HepG2 (cell line): Measurements from ENCODE around the gene TCF12. TPM values are rescaled to one million over a fixed set of nuclear protein-coding genes. Genes with fewer than 3 reads are reported as not detected.
"Not testable (repeated sequence)": the region's sequence is repeated elsewhere in the genome, so short reads cannot be mapped to it uniquely, and the experiment has no call there.

Experiments used
- ATAC-seq: fragments of 200-7000 bp; cut with Tn5 transposase; 3 replicates; pipeline ENCODE4 v1.9.1; 2020; ENCODE audit warnings: mild to moderate bottlenecking, moderate library complexity
- BruUV-seq: library from RNA; stranded (reverse); fragments of 400-500 nt; replicated peaks from 2 replicates; lab custom pipeline; 2021; lab: Mats Ljungman, UMichigan
- CTCF ChIA-PET: fragments of 300-600 bp; formaldehyde crosslinking; extraction: SDS; loops from one replicate; lab custom pipeline; 2021; ENCODE audit warnings: low total read pairs, inconsistent platforms, low intra/inter-chr PET ratio; lab: Yijun Ruan, JAX
- POLR2A ChIA-PET: fragments of 350-600 bp; sonication (Branson Sonifier 250); formaldehyde crosslinking; loops from one replicate; lab custom pipeline; 2020; ENCODE audit warnings: antibody characterized with exemption, inconsistent platforms; lab: Yijun Ruan, JAX
- DNase-seq: peaks from one replicate; pipeline ENCODE4 v3.0.0-alpha.2; 2015; ENCODE audit warnings: low spot score
- FAIRE-seq: peaks from 3 replicates; lab custom pipeline; 2011; peaks lifted over from hg19 to GRCh38; lab: Jason Lieb, UNC
- H2AFZ ChIP-seq: one replicate; pipeline ENCODE4 v1.6.1; 2011; ENCODE audit warnings: low read length, inconsistent platforms
- H3K27ac ChIP-seq: fragments of 300-600 bp; 3 replicates; pipeline ENCODE4 v1.8.0; 2011; ENCODE audit warnings: mixed run types, mild to moderate bottlenecking, mixed read lengths, low read length, inconsistent platforms; ENCODE audit not compliant: insufficient read depth; ENCODE audit errors: extremely low read length
- H3K27me3 ChIP-seq, 2 experiments: fragments of 200-600 bp in 1 of 2; 2 replicates in 1 of 2; 3 replicates in 1 of 2; pipeline versions ENCODE4 v1.6.0 to v1.8.0; 2011; ENCODE audit warnings: low read length in 2 of 2, mild to moderate bottlenecking in 2 of 2, moderate library complexity in 2 of 2, inconsistent platforms in 1 of 2; ENCODE audit not compliant: insufficient read depth in 2 of 2, control insufficient read depth in 1 of 2
- H3K36me3 ChIP-seq, 2 experiments: fragments of 200-600 bp in 1 of 2; replicated peaks in 1 of 2; 2 replicates in 1 of 2; 3 replicates in 1 of 2; pipeline versions ENCODE4 v1.5.1 to v1.8.0; 2011; ENCODE audit warnings: low read length in 2 of 2, inconsistent platforms in 1 of 2; ENCODE audit not compliant: insufficient read depth in 2 of 2, control insufficient read depth in 1 of 2
- H3K4me1 ChIP-seq: 2 replicates; pipeline ENCODE4 v1.5.1; 2012; ENCODE audit warnings: low read length, inconsistent platforms; ENCODE audit not compliant: insufficient read depth
- H3K4me2 ChIP-seq: 2 replicates; pipeline ENCODE4 v1.6.0; 2011; ENCODE audit warnings: low read depth, low read length, inconsistent platforms
- H3K4me3 ChIP-seq, 3 experiments: fragments of 200-600 bp in 1 of 3; sonication (generic), shearing (Covaris generic) in 1 of 3; replicated peaks in 1 of 3; 2 replicates each; pipeline ENCODE4 v1.5.1; 2011 to 2016; ENCODE audit warnings: low read length in 3 of 3, inconsistent platforms in 2 of 3, low read depth in 2 of 3, mild to moderate bottlenecking in 2 of 3, control low read depth in 1 of 3, mixed read lengths in 1 of 3; ENCODE audit not compliant: insufficient read depth in 1 of 3
- H3K79me2 ChIP-seq: one replicate; pipeline ENCODE4 v1.6.1; 2011; ENCODE audit warnings: low read length, inconsistent platforms; ENCODE audit not compliant: insufficient read depth
- H3K9ac ChIP-seq: 2 replicates; pipeline ENCODE4 v1.6.0; 2011; ENCODE audit warnings: mild to moderate bottlenecking, low read depth, low read length, inconsistent platforms; ENCODE audit not compliant: insufficient read depth
- H3K9me3 ChIP-seq: 2 replicates; pipeline ENCODE4 v1.5.1; 2012; ENCODE audit warnings: mild to moderate bottlenecking, low read length
- H4K20me1 ChIP-seq: 2 replicates; pipeline ENCODE4 v1.6.0; 2011; ENCODE audit warnings: inconsistent platforms, mild to moderate bottlenecking, low read length, moderate library complexity; ENCODE audit not compliant: insufficient read depth
- BHLHE40 ChIP-seq: IDR thresholded peaks from 2 replicates; pipeline ENCODE4 v1.6.1; 2011; ENCODE audit warnings: low read length, improper control_type of control experiment
- DPF2 ChIP-seq: sonication (generic); formaldehyde crosslinking; IDR thresholded peaks from 2 replicates; pipeline ENCODE4 v1.4.0; 2020; ENCODE audit warnings: mild to moderate bottlenecking, low read depth, missing genetic modification reagents, borderline replicate concordance
- MTA3 ChIP-seq: sonication (generic); formaldehyde crosslinking; IDR thresholded peaks from 2 replicates; pipeline ENCODE4 v1.4.0; 2020; ENCODE audit warnings: missing genetic modification reagents
- WGBS: methylation state at CpG from one replicate; pipeline ENCODE4 v1.1.6; 2017; ENCODE audit warnings: low lambda C conversion rate; 5-methylcytosine and 5-hydroxymethylcytosine counted together
- in situ Hi-C: cut with HindIII; loops from 2 replicates; pipeline ENCODE4 v1.10.0; 2017; ENCODE audit warnings: low pct_unique_long_range_greater_than_20kb; ENCODE audit not compliant: extremely low pct_ligation_motif_present
- intact Hi-C: fragments of 100-400 bp; cut with micrococcal nuclease; formaldehyde crosslinking; loops from one replicate; pipeline ENCODE4 v1.10.0; 2022; ENCODE audit not compliant: unreplicated experiment
- polyA plus RNA-seq, 8 experiments: library from polyadenylated mRNA; depleted of rRNA in 3 of 8; stranded (reverse) in 7 of 8; unstranded in 1 of 8; fragments of >200 nt; fragmentation: Illumina TruSeq in 4 of 8; extraction: Trizol in 4 of 8; gene quantifications; 2 replicates each; pipeline versions ENCODE4 v1.2.1 to v1.2.3, GENCODE V29; 2011 to 2016; ENCODE audit warnings: low read depth in 4 of 8, missing spikeins in 1 of 8, mixed read lengths in 1 of 8; ENCODE audit not compliant: insufficient read depth in 1 of 8
- total RNA-seq, 5 experiments: library from RNA; depleted of rRNA; stranded (reverse); fragments of >200 nt; fragmentation: Illumina TruSeq; extraction: Trizol; gene quantifications; 2 replicates each; pipeline ENCODE4 v1.2.3, GENCODE V29; 2016; ENCODE audit warnings: low read depth in 1 of 5

TCF12 gene
- total and polyA plus RNA-seq, 2 of the 13 experiments (the other 11 are each of a cell fraction or from before 2014, with no cell fraction given), result 48.6 to 51.1 TPM

DNA sequence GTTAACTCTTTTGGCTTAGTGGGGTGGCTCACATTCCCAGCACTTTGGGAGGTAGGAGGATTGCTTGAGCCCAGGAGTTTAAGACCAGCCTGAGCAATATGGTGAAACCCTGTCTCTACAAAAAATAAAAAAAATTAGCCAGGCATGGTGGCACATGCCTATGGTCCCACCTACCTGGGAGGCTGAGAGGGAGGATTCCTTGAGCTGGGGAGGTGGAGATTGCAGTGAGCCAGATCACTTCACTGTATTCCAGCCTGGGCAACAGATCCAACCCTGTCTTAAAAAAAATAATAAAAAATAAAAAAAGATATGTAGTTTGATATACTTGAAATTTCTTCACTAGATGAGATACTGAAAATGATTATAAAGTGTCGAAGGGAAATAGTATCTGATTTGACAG lies 178.8 kb downstream of the TCF12 start:
- ATAC-seq (no peak), FAIRE-seq (no peak), DNase-seq (no peak)
- intact Hi-C loops (no loop called here), in situ Hi-C loops (no loop called here)
- BruUV-seq, result no TSS peak
- no peak overlapping the region for H3K27ac ChIP-seq
- H3K4me1 ChIP-seq, result no peaks in the 10 kb centered on the region
- H4K20me1 ChIP-seq, result no peaks in the 10 kb centered on the region; the same call in 1 of the 2 replicates
- ChIA-PET CTCF (no interaction called here), POLR2A (no interaction called here)
- peaks cover 1 to 17% of the 10 kb centered on the region in 2 experiments; a peak in 2 of 5 replicates for H3K36me3 ChIP-seq
- no peak overlapping the region for H3K4me2 ChIP-seq
- no peaks in the 10 kb centered on the region for H3K27me3 ChIP-seq
- no peak overlapping the region for H3K9ac ChIP-seq
- no peak overlapping the region for H2AFZ ChIP-seq
- TF ChIP-seq BHLHE40, result no peak
- no peak for TF ChIP-seq MTA3 (CRISPR knock-in tag)
- TF ChIP-seq DPF2 (CRISPR knock-in tag), result no peak
- no peak overlapping the region for H3K4me3 ChIP-seq
- H3K79me2 ChIP-seq, result peaks cover 3% of the 10 kb centered on the region
- WGBS, result 89% methylated on average over 1 of the region's 1 CpG
- H3K9me3 ChIP-seq, result no peaks in the 10 kb centered on the region

DNA sequence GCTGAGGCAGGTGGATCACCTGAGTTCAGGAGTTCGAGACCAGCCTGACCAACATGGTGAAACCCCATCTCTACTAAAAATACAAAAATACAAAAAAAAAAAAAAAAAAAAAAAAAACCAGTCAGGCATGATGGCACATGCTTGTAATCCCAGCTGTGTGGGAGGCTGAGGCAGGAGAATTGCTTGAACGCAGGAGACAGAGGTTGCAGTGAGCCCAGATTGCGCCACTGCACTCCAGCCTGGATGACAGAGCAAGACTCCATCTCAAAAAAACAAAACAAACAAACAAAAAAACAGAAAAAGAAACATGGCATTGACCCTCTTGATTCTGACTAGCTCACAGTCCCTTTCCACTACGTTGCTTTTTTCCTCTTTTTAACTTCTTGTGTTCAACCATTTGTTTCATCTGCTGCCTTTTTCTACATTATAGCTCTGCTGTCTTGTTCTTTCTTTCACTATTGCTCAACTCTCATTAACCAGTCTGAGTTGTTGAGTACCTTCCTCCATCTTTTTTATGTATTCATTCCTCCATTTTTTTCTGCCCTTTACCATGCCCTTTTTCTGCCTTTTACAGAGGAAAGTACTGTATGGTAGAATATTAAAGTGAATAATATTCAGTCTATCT lies 179.6 kb downstream of the TCF12 start:
- in situ Hi-C loops, intact Hi-C loops, ATAC-seq, H2AFZ ChIP-seq, DNase-seq, H3K27me3 ChIP-seq, H3K9ac ChIP-seq, H3K4me2 ChIP-seq, FAIRE-seq, CTCF ChIA-PET, POLR2A ChIA-PET, H3K79me2 ChIP-seq, H3K9me3 ChIP-seq, H3K4me3 ChIP-seq, BruUV-seq, H3K27ac ChIP-seq, H4K20me1 ChIP-seq, H3K4me1 ChIP-seq: not testable (repeated sequence)
- peaks cover 0 to 11% of the 10 kb centered on the region in 2 experiments; a peak in 1 of 5 replicates for H3K36me3 ChIP-seq
- 92% methylated on average over 4 of the region's 4 CpGs for WGBS
